B cell (primary cell): ENCODE measurements around the gene CALR3. TPM values are rescaled to one million over a fixed set of nuclear protein-coding genes. Genes with fewer than 3 reads are reported as not detected.

Experiments used
- ATAC-seq: fragments of 200-7000 bp; cut with Tn5 transposase; one replicate; pipeline ENCODE4 v1.10.0; 2021; ENCODE audit warnings: low read depth, mild to moderate bottlenecking, moderate number of reproducible peaks, moderate library complexity
- CTCF ChIA-PET: fragments of 350-600 bp; sonication (Branson Sonifier 250); formaldehyde crosslinking; loops from one replicate; lab custom pipeline; 2021; ENCODE audit warnings: antibody characterized with exemption, inconsistent platforms; lab: Charles Lee
- POLR2A ChIA-PET: fragments of 350-600 bp; sonication (Branson Sonifier 250); formaldehyde crosslinking; loops from one replicate; lab custom pipeline; 2021; ENCODE audit warnings: antibody characterized with exemption; lab: Charles Lee
- DNase-seq: peaks from one replicate; pipeline ENCODE4 v3.0.0; 2013
- H2AFZ ChIP-seq: 2 replicates; pipeline ENCODE4 v1.6.1; 2012; ENCODE audit warnings: mild to moderate bottlenecking, low read depth, low read length; ENCODE audit not compliant: insufficient read depth, poor library complexity, severe bottlenecking
- H3K27ac ChIP-seq, 2 donors: 1 replicate in 1 of 2; 2 replicates in 1 of 2; pipeline ENCODE4 v1.5.1; 2012 to 2013; ENCODE audit warnings: low read length in 2 of 2, mild to moderate bottlenecking in 2 of 2, moderate library complexity in 1 of 2
- H3K27me3 ChIP-seq, 4 experiments: fragments of 200-600 bp in 1 of 4; sonication (generic) in 1 of 4; replicated peaks in 1 of 4; 1 replicate in 2 of 4; 2 replicates in 2 of 4; pipeline versions ENCODE4 v1.6.1 to v1.7.0; 2013 to 2016; ENCODE audit warnings: low read length in 3 of 4, mild to moderate bottlenecking in 2 of 4, mixed read lengths in 1 of 4, moderate library complexity in 1 of 4; ENCODE audit not compliant: insufficient read depth in 4 of 4, control insufficient read depth in 3 of 4; ENCODE audit errors: control extremely low read depth in 1 of 4
- H3K36me3 ChIP-seq, 2 experiments: replicated peaks in 1 of 2; 1 replicate in 1 of 2; 2 replicates in 1 of 2; pipeline versions ENCODE4 v1.6.1 to v1.7.1; 2013; ENCODE audit warnings: low read length in 1 of 2; ENCODE audit not compliant: insufficient read depth in 2 of 2, control insufficient read depth in 1 of 2; ENCODE audit errors: control extremely low read depth in 1 of 2, extremely low read depth in 1 of 2
- H3K4me1 ChIP-seq, 2 donors: fragments of 200-600 bp in 1 of 2; sonication (generic) in 1 of 2; 1 replicate in 1 of 2; 2 replicates in 1 of 2; pipeline versions ENCODE4 v1.5.1 to v1.6.1; 2013 to 2017; ENCODE audit warnings: low read length in 2 of 2; ENCODE audit not compliant: control insufficient read depth in 2 of 2, insufficient read depth in 2 of 2
- H3K4me2 ChIP-seq: replicated peaks from 2 replicates; pipeline ENCODE3; 2012; ENCODE audit warnings: mild to moderate bottlenecking, low read depth, low read length; ENCODE audit not compliant: poor library complexity, severe bottlenecking
- H3K4me3 ChIP-seq, 5 experiments: fragments of 200-600 bp in 1 of 5; sonication (generic) in 1 of 5; 1 replicate in 3 of 5; 2 replicates in 2 of 5; pipeline versions ENCODE4 v1.5.1 to v1.7.0; 2011 to 2016; ENCODE audit warnings: low read length in 4 of 5, mild to moderate bottlenecking in 4 of 5, low read depth in 2 of 5, control low read depth in 1 of 5, moderate library complexity in 1 of 5; ENCODE audit not compliant: insufficient read depth in 1 of 5; ENCODE audit errors: control extremely low read depth in 1 of 5, extremely low read depth in 1 of 5
- H3K79me2 ChIP-seq: fragments of 200-600 bp; sonication (generic); one replicate; pipeline ENCODE4 v1.6.0; 2016; ENCODE audit warnings: low read length; ENCODE audit not compliant: control insufficient read depth, insufficient read depth
- H3K9ac ChIP-seq: fragments of 200-600 bp; sonication (generic); 2 replicates; pipeline ENCODE4 v1.6.1; 2017; ENCODE audit warnings: mild to moderate bottlenecking, low read length, moderate library complexity
- H3K9me3 ChIP-seq, 3 donors: one replicate each; pipeline versions ENCODE4 v1.6.1 to v1.7.1; 2013; ENCODE audit warnings: low read length in 2 of 3; ENCODE audit not compliant: control insufficient read depth in 2 of 3, insufficient read depth in 1 of 3; ENCODE audit errors: control extremely low read depth in 1 of 3
- H4K20me1 ChIP-seq: 2 replicates; pipeline ENCODE4 v1.6.0; 2012; ENCODE audit warnings: mild to moderate bottlenecking, low read length; ENCODE audit not compliant: insufficient read depth, control insufficient read depth, poor library complexity, severe bottlenecking
- H3K27ac Mint-ChIP-seq: one replicate; pipeline ENCODE4 v1.8.0; 2021; ENCODE audit warnings: mixed read lengths
- H3K27me3 Mint-ChIP-seq: one replicate; pipeline ENCODE4 v1.8.0; 2021; ENCODE audit warnings: mixed read lengths
- H3K4me1 Mint-ChIP-seq: one replicate; pipeline ENCODE4 v1.8.0; 2021; ENCODE audit warnings: mixed read lengths
- H3K4me3 Mint-ChIP-seq: one replicate; pipeline ENCODE4 v1.8.0; 2021; ENCODE audit warnings: mixed read lengths
- H3K9me3 Mint-ChIP-seq: one replicate; pipeline ENCODE4 v1.8.0; 2022; ENCODE audit warnings: mixed read lengths; ENCODE audit not compliant: insufficient read depth
- EZH2 ChIP-seq: IDR thresholded peaks from 2 replicates; pipeline ENCODE4 v1.6.1; 2012; ENCODE audit warnings: borderline replicate concordance, low read depth, mild to moderate bottlenecking, moderate library complexity, low read length; ENCODE audit not compliant: insufficient read depth, poor library complexity, severe bottlenecking
- WGBS: methylation state at CpG from one replicate; pipeline ENCODE4 v1.1.5; 2013; ENCODE audit warnings: missing lambda C conversion rate; ENCODE audit not compliant: insufficient coverage; 5-methylcytosine and 5-hydroxymethylcytosine counted together
- intact Hi-C: fragments of 100-400 bp; cut with micrococcal nuclease; formaldehyde crosslinking; loops from one replicate; pipeline ENCODE4 v1.10.0; 2022
- polyA plus RNA-seq: library from polyadenylated mRNA; depleted of rRNA; stranded (reverse); fragments of >200 nt; gene quantifications from 2 replicates; pipeline ENCODE4 v1.2.3, GENCODE V29; 2012
- total RNA-seq, 2 donors: library from RNA; stranded (reverse); fragments of 120-200 nt in 1 of 2; gene quantifications; 1 replicate in 1 of 2; 2 replicates in 1 of 2; pipeline versions ENCODE4 v1.2.3 to v1.2.4, GENCODE V29; 2013 to 2022
- TF ChIP-seq, protein P1 (sequence below): fragments of 200-600 bp; IDR thresholded peaks from one replicate; pipeline ENCODE4 v1.8.0; 2022; ENCODE audit warnings: antibody characterized with exemption, mild to moderate bottlenecking

The CALR3 gene
- total and polyA plus RNA-seq, 2 donors (not counting 1 experiment from before 2014, with no cell fraction given): 0.44 TPM; not detected in 1

DNA sequence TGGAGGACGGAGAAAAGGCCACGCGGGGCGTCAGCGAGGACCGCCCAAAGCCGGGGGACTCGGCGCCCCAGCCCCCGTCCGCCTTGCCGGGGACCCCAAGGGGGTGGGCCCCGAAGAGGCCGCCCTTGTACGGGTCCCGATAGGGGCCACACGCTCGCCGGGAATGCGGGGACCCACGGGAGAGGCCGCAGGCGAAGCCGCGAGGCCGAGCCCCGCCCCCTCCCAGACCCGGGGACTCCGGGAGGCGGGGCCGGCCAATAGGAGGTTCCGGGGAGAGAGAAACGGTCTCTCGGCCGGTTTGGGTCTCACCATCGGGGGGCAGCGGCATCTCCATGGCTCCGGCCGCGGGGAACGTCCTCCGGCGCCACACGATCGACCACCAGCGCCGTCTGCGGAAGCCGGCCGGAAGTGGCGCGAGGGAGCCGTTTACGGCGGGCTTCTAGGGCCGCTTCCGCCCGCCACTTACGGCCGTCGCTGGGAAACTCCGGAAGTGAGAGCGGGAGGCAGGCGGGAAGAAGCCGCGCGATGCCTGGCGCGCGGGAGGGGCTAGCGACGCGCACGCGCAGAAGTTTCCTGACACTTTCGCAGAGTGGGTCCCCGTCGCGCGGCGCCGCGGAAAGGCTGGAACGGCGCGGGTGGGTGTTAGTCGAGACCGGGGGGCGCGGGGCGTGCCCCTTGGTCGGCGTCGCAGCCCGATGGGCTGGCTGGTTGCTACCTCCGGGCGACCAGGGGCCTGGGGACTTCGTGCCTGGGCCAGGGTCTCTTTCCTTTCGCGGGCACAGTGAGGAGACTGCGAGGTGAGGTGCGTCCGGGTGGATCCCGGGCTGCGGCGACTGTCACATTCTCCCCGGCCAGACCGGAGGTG, 46.3 kb upstream of the CALR3 start, which contains the start of gene CHERP:
Gene CHERP (minus strand): TSS at position 393 of the 865 bp plus-strand sequence. CDS start 59 bp downstream, at position 334.
- Histone ChIP-seq H3K36me3 (peaks cover 0 to 20% of the 10 kb centered on the region in 2 experiments), H3K9ac (peak within 1 kb of the TSS; percentile 80), H3K4me1 (peaks cover 29 to 52% of the 10 kb centered on the region in 2 donors), H4K20me1 (peaks cover 51% of the 10 kb centered on the region), H3K4me2 (peak within 1 kb of the TSS; percentile 79), H3K4me3 (peak within 1 kb of the TSS; percentile 76 to 90 (median 88)), H3K27me3 (no peaks in the 10 kb centered on the region), H3K27ac (peak within 1 kb of the TSS; percentile 61 to 77), H2AFZ (peak within 1 kb of the TSS; percentile 90), H3K9me3 (no peaks in the 10 kb centered on the region), H3K79me2 (peaks cover 91% of the 10 kb centered on the region)
- H3K9me3 Mint-ChIP-seq: no peaks in the 10 kb centered on the region
- TF ChIP-seq, protein P1, sequence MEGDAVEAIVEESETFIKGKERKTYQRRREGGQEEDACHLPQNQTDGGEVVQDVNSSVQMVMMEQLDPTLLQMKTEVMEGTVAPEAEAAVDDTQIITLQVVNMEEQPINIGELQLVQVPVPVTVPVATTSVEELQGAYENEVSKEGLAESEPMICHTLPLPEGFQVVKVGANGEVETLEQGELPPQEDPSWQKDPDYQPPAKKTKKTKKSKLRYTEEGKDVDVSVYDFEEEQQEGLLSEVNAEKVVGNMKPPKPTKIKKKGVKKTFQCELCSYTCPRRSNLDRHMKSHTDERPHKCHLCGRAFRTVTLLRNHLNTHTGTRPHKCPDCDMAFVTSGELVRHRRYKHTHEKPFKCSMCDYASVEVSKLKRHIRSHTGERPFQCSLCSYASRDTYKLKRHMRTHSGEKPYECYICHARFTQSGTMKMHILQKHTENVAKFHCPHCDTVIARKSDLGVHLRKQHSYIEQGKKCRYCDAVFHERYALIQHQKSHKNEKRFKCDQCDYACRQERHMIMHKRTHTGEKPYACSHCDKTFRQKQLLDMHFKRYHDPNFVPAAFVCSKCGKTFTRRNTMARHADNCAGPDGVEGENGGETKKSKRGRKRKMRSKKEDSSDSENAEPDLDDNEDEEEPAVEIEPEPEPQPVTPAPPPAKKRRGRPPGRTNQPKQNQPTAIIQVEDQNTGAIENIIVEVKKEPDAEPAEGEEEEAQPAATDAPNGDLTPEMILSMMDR: no peak
- no peak for TF ChIP-seq EZH2
- no peaks in the 10 kb centered on the region for H3K27me3 Mint-ChIP-seq
- CTCF ChIA-PET: interaction anchor here (1.0 kb wide), 1 partner anchor 46 kb away, joined by 4 read pairs; no protein-coding TSS in a partner anchor
- ATAC-seq: peak; percentile 81
- H3K4me1 Mint-ChIP-seq: peaks cover 55% of the 10 kb centered on the region
- intact Hi-C loops: loop anchor here (1.0 to 5.0 kb wide), 8 partner anchors 30 to 345 kb away; partner anchors contain the start of genes AP1M1, C19orf44, CALR3 and MED26
- under 1% methylated on average over 108 of the region's 108 CpGs for WGBS
- POLR2A ChIA-PET: interaction anchor here (0.6 to 1.6 kb wide), 7 partner anchors 42 to 170 kb away, joined by 3 to 8 read pairs (median 4); partner anchors contain the start of genes SMIM7 and TMEM38A
- H3K27ac Mint-ChIP-seq: peak within 1 kb of the TSS; percentile 89
- H3K4me3 Mint-ChIP-seq: peak within 1 kb of the TSS; percentile 91
- DNase-seq: peak; percentile 97
